T1000 (cell line): ENCODE data around the gene ANO2.
"Not testable (repeated sequence)": the region's sequence is repeated elsewhere in the genome, so short reads cannot be mapped to it uniquely, and the experiment has no call there.

Source experiments
- DNase-seq: peaks from one replicate; lab custom pipeline; 2025; ENCODE audit warnings: mixed read lengths; lab: John Stamatoyannopoulos, UW

The ANO2 gene

DNA sequence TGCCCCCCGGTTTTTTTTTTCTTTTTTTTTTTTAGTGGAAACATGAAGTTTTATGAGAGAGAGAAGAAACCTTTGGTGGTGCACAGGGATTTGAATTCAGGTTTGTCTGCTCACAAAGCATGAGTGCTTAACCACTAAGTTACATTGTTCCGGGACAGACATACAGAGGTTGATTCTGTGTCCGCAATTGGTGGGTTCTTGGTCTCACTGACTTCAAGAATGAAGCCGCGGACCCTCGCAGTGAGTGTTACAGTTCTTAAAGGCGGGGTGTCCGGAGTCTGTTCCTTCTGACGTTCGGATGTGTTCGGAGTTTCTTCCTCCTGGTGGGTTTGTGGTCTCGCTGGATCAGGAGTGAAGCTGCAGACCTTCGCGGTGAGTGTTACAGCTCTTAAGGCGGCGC lies 57.2 kb downstream of the ANO2 start:
- not testable (repeated sequence) for DNase-seq

GRCh38 chr12:5884866-5885265 lies 60.2 kb downstream of the ANO2 start:
- DNase-seq, result no peak

DNA sequence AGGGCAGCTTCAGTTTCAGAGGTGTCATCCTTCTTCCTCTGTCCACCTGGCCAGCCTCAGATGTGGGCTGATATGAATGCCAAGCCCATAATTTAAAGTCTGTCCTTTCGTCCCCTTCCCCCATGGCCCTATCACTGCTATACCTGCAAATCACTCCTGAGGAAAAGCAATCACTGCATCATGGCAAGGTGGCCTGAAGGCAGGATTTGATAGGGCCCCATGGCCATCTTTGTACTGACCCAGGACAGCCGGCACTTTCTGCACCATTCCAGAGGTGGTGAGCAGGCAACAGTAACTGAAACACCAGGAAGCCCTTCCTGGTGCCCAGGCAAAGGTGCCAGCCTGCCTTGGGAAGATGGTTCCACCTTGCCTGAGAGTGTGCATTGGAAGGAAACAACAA lies 60.8 kb downstream of the ANO2 start:
- DNase-seq, result no peak

- no peak for DNase-seq
Measured at GRCh38 chr12:5882511-5883190, 62.4 kb downstream of the ANO2 start.

- DNase-seq, result no peak
Measured at GRCh38 chr12:5881666-5882065, 63.4 kb downstream of the ANO2 start.

DNA sequence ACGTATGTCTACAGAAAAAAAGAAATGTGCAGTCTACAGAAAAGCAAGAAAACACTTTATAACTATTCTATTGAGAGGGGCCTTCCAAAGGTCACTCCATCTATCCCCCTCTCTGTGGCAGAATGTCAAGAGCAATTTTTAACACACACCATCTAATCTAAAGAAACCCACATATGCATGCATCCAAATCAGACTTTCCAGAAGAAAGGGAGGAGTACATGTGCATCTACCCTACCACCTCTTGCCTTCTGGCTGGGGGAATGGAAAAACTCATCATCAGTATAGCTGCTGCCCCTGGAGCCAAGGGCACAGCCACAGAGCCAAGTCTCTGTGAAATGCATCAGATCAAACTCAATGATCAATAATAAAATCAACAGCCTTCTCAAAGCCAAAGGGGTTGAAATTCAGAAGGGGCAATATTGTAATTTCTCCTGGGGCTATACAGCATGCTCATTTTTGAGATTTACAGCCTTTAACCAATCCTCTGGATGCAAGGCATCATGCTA lies 63.9 kb downstream of the ANO2 start:
- no peak for DNase-seq

DNA sequence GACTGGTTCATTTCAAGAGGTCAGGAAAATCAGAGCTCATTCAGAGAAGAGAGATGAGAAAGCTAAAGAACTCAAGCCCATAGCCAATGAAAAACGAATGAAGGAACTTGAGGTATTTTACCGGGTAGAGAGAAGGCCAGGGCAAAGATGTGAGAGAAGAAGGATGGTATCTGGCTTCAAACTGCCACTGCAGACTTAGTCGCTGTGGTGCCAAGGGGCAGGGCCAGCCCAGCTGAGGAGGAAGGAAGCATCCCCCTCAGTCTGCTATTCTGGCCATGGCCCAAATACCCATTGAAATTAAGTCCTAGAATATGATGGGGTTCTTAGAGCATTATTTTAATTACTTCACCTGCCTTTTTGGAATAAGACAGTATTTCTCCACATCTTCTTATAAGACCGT lies 69.2 kb downstream of the ANO2 start:
- DNase-seq, result no peak

DNA sequence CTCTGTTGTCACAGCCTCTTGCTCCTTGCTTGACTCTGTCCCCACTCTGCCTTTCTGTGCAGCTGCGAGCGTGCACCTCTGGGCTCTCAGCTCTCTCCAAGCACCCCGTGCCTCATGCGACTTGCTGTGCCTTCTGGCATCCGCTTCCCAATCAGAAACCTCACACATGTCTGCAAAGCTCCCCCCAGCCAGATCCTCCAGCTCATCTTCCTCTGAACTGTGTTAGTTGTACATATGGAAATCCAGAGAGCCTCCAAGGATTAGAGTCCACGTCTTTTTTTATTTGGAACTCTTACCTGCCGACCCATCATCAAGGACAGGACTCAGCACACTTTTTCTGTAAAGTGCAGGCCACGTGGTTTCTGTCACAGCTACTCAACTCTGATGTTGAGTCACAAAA lies 70.5 kb downstream of the ANO2 start:
- no peak for DNase-seq

DNA sequence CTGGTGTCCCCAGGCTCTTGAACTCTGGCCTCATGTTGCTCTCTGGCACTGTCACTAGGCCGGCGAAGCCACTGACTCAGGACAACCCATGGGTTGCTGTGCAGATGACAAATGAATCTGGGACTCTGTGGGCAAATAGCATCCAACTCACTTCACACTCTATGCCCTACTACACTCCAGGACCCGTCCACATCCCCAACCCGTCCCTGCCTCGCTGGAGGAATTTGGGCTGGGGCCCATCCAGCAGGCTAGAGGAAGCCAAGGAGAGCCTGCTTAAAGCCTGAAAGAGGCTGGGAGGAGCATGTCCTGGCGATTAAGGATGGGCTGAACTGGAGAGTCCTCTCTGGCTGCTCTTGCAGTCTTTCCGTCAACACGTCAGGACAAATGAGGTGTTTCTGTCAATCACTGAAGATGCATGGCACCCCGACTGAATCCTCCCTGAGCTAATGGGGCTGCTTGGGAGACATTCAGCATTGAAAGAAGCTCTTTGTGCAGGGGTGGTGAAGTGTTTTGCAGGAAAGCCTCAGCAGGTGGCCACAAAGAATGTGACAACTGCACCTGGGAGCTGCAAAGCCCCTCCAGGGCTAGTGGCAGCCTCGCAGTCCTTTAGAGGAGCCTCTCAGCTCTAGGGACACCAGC lies 71.7 kb downstream of the ANO2 start:
- no peak for DNase-seq

GRCh38 chr12:5872745-5873144 lies 72.3 kb downstream of the ANO2 start:
- DNase-seq, result no peak

- no peak for DNase-seq
Measured at GRCh38 chr12:5871741-5872140, 73.3 kb downstream of the ANO2 start.

- no peak for DNase-seq
Measured at GRCh38 chr12:5870183-5870582, 74.9 kb downstream of the ANO2 start.

DNA sequence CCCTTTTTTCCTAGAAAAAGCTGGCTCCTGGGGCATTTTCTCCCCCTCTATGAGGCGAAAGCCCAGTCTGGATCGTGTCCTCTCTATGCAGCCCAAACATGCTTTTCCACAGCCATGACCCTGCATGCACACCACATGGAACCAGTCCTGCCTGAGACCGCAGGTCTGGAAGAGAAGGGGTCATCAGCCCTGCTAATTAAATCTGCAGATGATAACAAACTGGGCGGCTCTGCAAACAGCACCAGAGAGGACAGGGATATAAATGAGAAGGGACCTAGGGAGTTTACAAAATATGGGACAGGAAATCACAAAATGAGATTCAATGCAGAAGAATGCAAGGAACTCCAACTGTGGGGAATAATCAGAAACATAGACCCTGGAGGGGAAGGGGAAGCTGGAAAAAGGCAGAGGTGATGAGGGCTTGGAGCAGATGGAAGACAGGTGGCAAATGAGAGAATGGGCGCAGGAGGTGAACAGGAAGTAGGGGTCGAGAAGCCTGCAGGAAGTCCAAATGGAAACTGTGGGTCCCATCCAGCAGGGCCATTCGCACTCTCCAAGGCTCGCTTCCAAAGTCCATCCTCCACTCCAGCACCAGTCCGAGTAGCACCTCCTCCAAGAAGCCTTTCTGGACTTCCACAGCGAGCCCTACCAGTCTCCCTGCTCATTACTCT lies 76.3 kb downstream of the ANO2 start:
- no peak for DNase-seq

GRCh38 chr12:5865397-5865796 lies 79.7 kb downstream of the ANO2 start:
- no peak for DNase-seq

GRCh38 chr12:5864972-5865371 lies 80.1 kb downstream of the ANO2 start:
- no peak for DNase-seq

GRCh38 chr12:5864301-5864700 lies 80.8 kb downstream of the ANO2 start:
- no peak for DNase-seq

DNA sequence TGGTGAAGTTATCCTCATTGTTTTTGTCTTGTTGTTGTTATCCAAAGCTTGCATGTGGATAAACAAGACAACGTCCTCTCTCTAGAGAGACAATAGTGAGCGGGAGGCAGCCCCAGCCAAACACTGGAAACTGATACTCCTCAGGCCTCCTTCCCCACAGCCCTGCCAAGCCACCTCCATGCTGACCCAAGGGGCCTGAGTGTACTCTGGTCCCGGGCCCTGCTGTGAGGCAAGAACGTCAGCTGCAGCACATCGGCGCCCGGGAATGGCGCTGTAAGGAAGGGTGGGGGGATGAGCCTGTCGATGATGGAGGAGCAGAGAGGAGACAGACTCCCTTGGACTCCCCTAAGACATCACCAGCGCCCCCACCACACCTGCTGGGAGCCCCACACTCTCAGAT lies 83.6 kb downstream of the ANO2 start:
- no peak for DNase-seq

DNA sequence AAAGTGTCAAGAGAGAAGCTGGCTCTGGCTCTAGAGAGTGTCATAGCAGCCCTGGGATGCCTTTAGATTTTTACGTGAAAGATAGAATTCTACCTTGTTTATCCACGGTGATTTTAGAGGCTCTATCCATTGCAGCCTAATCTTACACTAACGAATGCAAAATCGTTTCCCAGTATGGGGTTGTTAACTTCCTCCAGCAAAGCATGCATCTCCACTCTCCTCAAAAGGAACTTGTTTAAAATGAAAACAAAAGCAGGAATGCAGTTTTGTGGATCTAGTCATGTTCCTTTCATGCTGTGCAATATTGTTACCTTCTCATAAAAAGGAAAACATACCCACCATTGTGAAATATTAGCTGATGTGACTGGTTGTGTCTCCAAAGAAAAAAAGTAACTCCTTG lies 88.4 kb downstream of the ANO2 start:
- DNase-seq, result no peak

DNA sequence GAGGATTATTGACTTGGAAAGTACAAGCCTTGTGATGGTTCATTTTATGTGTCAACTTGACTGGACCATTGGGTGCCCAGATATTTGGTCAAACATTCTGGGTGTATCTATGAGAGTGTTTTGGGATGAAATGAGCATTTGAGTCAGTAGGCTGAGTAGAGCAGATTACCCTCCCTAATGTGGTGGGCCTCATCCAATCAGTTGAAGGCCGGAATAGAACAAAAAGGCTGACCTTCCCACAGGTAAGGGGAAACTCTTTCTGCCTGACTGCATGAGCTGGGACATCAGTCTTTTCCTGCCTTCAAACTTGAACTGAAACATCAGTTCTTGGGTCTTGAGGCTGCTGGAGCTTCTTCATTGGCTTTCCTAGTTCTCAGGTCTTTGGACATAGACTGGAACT lies 98.1 kb downstream of the ANO2 start:
- no peak for DNase-seq

DNA sequence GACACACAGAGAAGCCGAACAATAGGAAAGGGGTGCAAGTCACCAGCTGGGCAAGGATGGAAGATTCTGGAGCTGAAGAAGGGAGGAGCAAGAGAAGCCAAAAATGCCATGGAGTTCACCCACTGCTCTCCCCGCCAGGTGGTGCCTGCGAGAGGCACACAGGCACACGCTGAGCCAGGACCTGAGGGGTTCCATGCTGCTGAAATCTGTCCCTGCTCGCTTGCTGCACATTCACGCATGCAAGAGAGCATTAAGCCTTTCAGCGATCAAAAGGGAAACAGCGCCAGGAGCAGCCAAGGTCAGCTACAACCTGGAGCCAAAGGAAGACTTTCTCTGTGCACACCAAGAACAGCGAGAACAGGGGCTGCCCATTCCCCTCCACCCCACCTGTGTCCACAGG lies 104.1 kb downstream of the ANO2 start:
- no peak for DNase-seq

DNA sequence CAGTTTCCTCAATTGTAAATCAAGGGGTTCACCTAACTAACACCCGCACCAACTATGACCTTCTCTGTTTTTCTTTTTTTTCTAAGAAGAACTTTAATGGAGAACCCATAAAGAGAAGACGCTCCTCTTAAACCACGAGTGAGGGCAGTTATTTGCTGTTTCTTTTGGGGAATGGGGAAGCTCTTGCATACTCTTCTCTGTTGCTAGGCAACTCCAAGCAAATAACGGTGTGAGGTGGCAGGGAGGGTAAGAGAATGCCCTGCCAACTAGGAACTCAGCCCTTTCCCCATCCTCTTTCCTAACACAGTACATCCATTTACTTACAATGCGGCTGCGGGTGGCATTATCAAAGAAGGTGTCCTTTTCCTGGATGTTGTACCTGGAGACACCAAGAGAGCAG lies 114.9 kb downstream of the ANO2 start:
- no peak for DNase-seq

- no peak for DNase-seq
Measured at GRCh38 chr12:5827591-5827990, 117.5 kb downstream of the ANO2 start.

DNA sequence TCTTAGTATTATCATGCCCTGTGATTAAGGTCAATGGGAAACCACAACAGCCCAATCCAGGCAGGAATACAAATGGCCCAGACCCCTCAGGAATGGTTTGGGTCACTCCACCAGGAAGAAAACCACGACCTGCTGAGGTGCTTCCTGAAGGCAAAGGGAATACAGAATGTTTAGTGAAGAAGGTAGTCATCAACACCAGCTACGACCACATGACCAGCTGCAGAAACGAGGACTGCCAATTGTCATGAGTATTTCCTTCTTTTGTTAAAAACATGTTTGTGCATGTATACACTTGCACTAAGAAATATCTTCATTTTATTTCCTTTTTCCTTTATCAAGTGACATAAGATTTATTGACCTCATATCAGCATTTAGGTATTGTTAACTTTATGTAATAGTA lies 119.3 kb downstream of the ANO2 start:
- not testable (repeated sequence) for DNase-seq
